ENCODE data around the gene ERBB4. TPM values are rescaled to one million over a fixed set of nuclear protein-coding genes. Genes with fewer than 3 reads are reported as not detected.

The ERBB4 gene
- polyA plus RNA-seq, 1 experiment, result not detected

DNA sequence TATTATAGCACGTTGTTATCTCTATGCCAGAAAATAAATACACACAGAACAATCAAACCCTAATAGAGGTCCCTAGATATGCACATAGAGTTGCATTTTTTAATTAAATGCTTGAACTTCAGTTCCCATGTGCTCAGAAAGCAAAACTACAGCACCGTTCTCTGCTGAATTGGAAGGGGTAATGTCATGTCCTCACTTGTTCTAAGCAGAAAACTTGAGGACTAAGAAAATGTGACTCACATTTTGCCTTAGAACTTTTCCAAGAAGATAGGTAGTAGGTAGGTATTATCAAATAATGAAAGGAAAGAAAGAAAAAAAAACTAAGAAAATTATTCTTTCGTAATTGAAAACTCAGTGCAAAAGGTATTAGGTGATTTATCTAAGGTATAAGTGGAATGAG, 607.3 kb downstream of the ERBB4 start:
- no peaks in the 10 kb centered on the region for H3K27me3 ChIP-seq (ENCODE audit: control insufficient read depth, insufficient read depth, low read length)
- TF ChIP-seq, protein P1, sequence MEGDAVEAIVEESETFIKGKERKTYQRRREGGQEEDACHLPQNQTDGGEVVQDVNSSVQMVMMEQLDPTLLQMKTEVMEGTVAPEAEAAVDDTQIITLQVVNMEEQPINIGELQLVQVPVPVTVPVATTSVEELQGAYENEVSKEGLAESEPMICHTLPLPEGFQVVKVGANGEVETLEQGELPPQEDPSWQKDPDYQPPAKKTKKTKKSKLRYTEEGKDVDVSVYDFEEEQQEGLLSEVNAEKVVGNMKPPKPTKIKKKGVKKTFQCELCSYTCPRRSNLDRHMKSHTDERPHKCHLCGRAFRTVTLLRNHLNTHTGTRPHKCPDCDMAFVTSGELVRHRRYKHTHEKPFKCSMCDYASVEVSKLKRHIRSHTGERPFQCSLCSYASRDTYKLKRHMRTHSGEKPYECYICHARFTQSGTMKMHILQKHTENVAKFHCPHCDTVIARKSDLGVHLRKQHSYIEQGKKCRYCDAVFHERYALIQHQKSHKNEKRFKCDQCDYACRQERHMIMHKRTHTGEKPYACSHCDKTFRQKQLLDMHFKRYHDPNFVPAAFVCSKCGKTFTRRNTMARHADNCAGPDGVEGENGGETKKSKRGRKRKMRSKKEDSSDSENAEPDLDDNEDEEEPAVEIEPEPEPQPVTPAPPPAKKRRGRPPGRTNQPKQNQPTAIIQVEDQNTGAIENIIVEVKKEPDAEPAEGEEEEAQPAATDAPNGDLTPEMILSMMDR (IDR thresholded peaks at IDR 0.05; ENCODE audit: low read depth, low read length), result no peak
- DNase-seq (ENCODE audit: low read depth, low spot score), result no peak
- H3K27ac ChIP-seq (ENCODE audit: low read depth, low read length), result no peak overlapping the region
- no peaks in the 10 kb centered on the region for H3K9me3 ChIP-seq (ENCODE audit: control insufficient read depth, insufficient read depth, low read length)
- no peak overlapping the region for H3K4me3 ChIP-seq (ENCODE audit: low read depth, low read length)
- CTCF ChIA-PET, result no interaction called here
- POLR2A ChIA-PET, result no interaction called here

DNA sequence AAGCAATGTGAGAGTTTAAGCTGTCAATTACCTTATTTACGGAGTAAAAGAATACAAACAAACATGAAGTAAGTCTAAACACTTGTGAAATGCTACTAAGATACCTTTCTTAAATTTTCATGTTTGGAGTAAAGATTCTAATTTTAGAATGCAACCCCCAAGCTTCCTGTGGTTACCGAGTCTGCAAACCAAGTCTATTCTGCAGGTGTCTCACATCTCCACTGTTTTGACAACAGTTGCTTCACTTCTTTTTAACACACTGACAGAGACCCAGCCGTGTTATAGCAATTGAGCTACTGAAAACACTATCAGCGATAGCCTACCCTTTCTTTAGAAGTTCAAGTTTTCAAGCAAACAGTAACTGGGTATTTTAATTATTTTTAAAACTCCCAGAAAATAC, 608.3 kb downstream of the ERBB4 start:
- ChIA-PET POLR2A (no interaction called here), CTCF (no interaction called here)
- Histone ChIP-seq H3K4me3 (ENCODE audit: low read depth, low read length) (no peak overlapping the region), H3K27ac (ENCODE audit: low read depth, low read length) (no peak overlapping the region), H3K27me3 (ENCODE audit: control insufficient read depth, insufficient read depth, low read length) (no peaks in the 10 kb centered on the region), H3K9me3 (ENCODE audit: control insufficient read depth, insufficient read depth, low read length) (no peaks in the 10 kb centered on the region)
- DNase-seq (ENCODE audit: low read depth, low spot score), result no peak
- TF ChIP-seq, protein P1 (IDR thresholded peaks at IDR 0.05; ENCODE audit: low read depth, low read length), result no peak

DNA sequence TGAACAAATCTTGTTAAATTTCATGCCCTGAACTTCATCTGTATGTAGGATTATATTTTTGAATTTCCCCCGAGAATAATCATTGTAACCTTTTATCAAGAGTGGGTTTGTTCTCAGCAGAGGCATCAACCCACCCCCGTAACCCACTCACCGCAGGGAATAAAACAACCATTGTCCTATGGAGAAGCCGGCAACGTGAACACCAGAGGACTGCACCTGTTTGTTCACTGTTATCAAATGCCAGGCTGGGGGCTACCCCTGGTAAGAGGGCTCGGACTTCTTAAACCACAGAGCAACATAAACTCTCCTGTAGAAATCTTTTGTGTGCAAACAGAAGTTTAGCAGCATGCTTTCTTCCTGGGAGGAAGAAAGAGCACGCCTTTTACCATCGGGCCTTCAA, 610.4 kb downstream of the ERBB4 start:
- Histone ChIP-seq H3K27ac (ENCODE audit: low read depth, low read length) (no peak overlapping the region), H3K27me3 (ENCODE audit: control insufficient read depth, insufficient read depth, low read length) (no peaks in the 10 kb centered on the region), H3K9me3 (ENCODE audit: control insufficient read depth, insufficient read depth, low read length) (no peaks in the 10 kb centered on the region), H3K4me3 (ENCODE audit: low read depth, low read length) (no peak overlapping the region)
- POLR2A ChIA-PET, result no interaction called here
- CTCF ChIA-PET, result no interaction called here
- DNase-seq (ENCODE audit: low read depth, low spot score), result no peak
- TF ChIP-seq, protein P1 (IDR thresholded peaks at IDR 0.05; ENCODE audit: low read depth, low read length), result no peak

DNA sequence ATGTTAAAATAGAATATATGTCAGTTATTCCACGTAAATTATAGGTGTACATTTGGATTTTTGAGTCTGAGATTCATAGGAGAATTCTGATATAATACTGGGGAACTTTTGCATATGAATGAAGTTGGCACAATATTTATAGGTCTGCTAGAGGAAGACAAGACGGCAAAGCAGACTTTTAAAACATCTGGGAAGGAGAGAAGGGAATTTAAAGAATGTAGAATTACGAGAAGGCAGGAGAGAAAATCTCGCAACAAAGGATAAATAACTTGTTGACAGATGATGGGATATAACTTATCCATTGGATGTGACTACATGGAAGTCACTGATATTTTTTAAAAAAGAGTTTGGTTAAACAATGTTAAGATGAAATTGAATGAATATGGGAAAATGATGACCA, 615.6 kb downstream of the ERBB4 start:
- H3K4me3 ChIP-seq (ENCODE audit: low read depth, low read length), result no peak overlapping the region
- no peak overlapping the region for H3K27ac ChIP-seq (ENCODE audit: low read depth, low read length)
- POLR2A ChIA-PET, result no interaction called here
- H3K9me3 ChIP-seq (ENCODE audit: control insufficient read depth, insufficient read depth, low read length), result no peaks in the 10 kb centered on the region
- DNase-seq (ENCODE audit: low read depth, low spot score), result no peak
- CTCF ChIA-PET, result no interaction called here
- no peaks in the 10 kb centered on the region for H3K27me3 ChIP-seq (ENCODE audit: control insufficient read depth, insufficient read depth, low read length)
- TF ChIP-seq, protein P1 (IDR thresholded peaks at IDR 0.05; ENCODE audit: low read depth, low read length), result no peak

DNA sequence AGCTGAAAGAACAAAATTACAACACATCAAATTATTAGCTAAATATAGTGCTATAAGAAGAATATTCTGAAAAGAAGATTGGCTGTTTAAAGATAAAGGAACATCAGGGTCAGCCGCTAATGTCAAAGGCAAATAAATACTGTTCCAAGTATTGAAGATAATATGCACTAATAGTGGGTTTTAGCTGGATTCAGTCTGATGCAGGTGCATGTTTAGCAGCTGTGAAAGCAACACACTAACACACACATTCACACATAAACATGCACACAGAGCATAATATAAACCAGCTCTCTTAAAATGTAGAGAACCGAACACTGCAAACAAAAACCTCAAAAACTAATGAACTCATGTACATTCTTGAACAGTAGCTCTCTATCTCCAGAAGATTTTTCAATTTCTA, 634.6 kb downstream of the ERBB4 start:
- no peaks in the 10 kb centered on the region for H3K27me3 ChIP-seq (ENCODE audit: control insufficient read depth, insufficient read depth, low read length)
- POLR2A ChIA-PET, result no interaction called here
- CTCF ChIA-PET, result no interaction called here

More for the DNA sequence above, 634.6 kb downstream of the ERBB4 start:
- no peak overlapping the region for H3K4me3 ChIP-seq (ENCODE audit: low read depth, low read length)
- DNase-seq (ENCODE audit: low read depth, low spot score), result no peak
- TF ChIP-seq, protein P1 (IDR thresholded peaks at IDR 0.05; ENCODE audit: low read depth, low read length), result no peak
- H3K9me3 ChIP-seq (ENCODE audit: control insufficient read depth, insufficient read depth, low read length), result no peaks in the 10 kb centered on the region
- no peak overlapping the region for H3K27ac ChIP-seq (ENCODE audit: low read depth, low read length)
